Dermis blood vessel endothelial cell (primary cell): ENCODE data around the gene CREB3L1. TPM values are rescaled to one million over a fixed set of nuclear protein-coding genes. Genes with fewer than 3 reads are reported as not detected.
A peak's percentile ranks its signal among the peaks of the same experiment; 100 is the strongest.

Experiments used
- DNase-seq: peaks from one replicate; pipeline ENCODE4 v3.0.0; 2010
- total RNA-seq: library from RNA; depleted of rRNA; stranded (reverse); fragments of >200 nt; gene quantifications from 2 replicates; pipeline ENCODE4 v1.2.3, GENCODE V29; 2014

CREB3L1 gene
- total RNA-seq, 1 donor from 2014 or later = 0.68 TPM

DNA sequence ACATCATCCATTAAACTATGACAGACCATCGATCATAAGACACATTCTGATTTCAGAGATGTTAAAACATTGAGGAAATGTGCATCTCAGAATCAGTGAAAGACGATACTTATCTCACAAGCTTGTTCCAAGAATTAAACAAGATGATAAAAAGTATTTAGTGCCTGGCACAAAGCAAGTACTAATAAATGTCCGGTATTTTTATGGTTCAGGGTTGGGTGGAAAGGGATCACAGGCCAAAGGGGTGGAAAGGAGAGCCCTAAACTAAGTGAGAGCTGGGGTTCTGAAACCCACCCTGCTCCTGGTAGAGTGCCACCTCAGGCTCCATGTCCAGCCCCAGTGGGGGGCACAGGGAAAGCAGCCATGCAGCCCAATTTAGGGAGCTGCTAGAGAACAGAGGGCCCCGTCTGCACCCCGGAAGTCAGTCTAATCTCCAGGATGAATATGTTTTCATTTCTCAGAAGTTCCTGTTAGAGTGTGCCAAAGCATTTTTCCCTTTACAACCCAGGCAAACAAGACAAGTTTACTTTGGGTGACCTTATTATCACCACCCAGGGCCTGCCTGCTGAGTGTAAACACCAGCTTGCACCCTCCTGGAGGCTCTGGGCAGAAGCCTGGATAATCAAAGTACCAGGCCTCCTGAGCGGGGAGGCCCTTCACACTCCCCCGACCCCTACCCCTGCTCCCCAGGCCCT lies 3.8 kb upstream of the CREB3L1 start:
- no peak for DNase-seq

DNA sequence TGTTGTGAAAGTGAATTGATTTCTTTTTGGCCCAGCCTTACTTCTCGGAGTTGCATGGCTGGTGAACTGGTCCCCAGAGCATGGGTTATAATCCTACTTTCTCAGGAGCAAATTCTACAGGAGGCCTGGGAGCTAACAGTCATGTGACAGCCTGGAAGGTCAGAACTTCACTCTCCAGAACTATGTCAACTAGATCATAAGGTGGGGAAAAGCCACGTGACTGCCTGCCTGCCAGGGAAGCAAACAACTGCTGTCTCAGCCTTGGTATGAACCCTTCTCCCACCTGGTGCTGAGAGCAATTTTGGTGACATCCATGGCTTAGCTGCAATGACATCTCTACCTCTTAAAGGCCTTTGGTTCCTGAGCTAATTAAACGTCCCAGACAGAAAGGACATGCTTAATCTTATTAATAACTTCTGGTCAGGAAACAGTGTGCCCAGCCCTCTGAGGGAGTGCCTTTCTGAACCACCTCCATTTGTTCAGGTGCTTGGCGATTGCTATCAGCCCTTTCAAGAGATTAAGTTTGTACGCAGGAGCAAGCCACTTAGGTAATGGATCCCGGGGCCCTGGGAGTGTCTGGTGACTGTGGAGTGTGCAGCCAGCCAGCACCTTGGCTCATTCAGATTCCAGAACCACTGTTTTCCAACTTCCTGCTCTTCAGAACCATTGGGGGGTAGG lies 1.4 kb upstream of the CREB3L1 start:
- DNase-seq = no peak

DNA sequence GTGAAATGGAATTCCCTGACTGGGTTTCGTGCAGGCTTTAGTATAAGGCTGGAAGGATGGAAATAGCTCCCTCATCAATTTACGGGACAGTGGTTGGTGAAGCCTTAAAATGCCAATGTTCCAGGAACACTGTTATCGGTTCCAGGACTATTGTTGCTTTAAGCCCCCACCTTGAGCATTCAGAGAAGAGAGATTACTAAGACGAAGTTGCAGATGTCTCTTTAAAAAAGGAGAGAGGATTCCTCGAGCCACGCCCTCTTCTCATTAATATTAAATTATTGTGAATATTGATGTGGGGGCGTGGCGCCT lies 195 bp upstream of the CREB3L1 start:
- DNase-seq = no peak

DNA sequence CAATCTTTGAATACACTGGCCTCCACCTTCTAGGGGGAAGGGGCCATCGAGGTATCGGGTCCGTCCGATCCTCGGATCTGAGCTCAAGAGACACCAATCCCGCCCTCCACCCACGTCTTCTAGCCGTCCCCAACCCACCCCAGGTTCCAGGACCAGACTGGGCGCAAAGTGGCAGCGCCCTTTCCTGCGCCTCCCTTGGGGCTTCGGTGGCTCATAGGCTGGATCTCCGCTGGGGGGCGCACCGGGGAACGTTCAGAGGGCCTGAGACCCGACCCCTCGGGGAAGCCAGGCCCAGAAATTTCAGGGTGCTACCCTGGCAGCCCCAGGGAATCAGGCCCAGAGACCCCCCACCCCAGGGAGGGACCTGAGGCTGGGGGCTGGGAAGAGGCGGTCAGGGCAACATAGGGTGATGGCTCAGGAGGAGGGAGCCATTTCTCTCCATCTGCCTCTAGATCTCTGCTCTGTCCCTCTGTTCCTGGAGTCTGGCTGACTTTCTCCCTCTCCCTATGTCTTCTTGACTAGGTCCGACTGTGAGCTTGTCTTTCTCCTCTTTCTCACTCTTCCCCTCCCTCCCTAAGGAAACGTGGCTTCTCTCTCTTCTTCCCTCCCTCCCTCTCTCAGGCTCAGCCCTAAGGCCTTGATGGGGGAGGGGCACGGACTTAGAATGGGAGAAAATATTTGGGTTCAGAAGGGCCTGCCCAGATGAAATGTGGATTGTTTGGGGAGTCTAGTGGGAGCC lies 1.1 kb downstream of the CREB3L1 start:
- DNase-seq = no peak

DNA sequence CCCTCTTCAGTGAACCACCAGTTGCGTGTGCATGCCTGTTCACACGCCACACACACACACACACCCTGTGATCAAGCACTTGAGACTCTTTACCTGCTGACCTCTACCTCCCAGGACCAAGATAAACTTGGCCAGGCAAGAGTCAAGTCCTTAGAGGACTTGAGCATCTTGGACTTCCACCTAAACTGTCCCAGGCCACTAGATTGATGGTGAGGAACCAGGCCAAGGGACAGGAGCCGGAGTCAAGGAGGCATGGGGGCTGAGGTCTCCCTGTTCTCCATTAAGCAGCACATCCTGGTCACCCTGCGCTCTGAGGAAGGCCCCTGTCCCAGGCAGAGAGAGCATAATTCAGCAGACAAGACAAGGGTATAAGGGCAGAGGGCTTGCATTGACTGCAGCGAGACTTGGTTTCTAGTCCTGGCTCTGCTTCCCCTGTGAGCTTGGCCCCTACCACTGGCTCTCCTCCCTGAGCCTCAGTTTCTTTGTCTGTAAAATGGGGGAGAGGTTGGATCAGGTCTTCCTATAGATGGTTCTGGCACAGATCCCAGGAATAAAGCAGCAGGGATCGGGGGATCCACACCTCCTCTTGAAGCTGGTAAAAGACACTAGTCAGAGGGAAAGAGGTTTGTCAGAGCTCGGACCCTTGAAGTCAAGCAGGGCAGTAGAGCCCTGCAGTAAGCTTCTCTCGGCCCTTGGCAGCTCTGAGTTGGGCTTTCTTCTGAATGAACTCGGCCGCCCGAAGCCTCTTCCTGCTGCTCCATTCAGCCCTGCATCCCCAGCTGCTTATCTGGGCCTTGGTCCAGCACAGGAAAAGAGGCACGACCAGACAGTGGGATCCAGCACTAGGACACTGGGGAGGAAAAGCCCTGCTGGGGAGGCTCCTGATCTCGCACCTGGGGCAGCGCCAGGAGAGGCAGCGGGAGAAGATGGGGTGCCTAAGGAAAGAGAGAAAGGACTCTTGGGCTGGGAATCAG lies 2.0 kb downstream of the CREB3L1 start:
- DNase-seq = peak; percentile 72

DNA sequence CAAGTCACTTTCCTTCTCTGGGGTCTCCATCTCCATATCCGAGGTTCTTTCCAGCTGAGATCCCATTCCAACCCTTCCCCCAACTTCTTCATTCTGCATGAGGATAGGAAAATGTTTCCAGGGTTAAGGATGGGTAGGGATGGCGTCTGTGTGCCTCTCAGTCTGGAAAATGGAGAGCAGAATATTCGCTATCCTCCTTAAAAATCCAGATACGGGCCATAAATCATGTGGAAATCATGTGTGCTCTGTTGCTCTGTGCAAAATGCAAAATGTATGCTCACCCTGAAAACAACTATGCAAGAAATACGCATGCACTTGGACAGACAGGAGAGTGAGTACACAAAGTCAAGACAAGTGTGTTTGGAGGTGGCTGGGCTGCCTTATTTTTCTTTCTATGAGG lies 3.2 kb downstream of the CREB3L1 start:
- no peak for DNase-seq

DNA sequence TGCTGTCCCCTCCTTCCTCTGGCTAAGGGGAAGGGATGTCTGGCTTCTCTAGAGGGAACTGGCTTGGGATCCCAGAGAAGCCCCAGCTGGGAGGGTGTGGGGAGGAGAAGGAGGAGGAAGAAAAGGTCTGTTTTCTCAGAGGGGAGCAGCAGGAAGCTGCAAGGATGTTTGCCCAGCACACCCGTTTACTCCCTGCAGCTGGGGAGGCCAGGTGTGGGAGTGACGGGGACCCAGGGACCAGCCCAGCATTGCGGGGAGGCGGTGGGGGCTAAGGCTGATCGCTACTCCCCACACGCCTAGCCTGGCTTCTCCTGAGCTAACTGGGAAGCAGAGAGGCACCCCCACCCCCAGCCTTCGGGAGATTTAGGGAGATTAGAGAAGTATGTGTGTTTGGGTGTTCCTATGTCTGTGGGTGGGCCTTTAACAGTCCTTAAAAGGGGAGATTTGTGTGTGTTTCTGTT lies 3.9 kb downstream of the CREB3L1 start:
- no peak for DNase-seq

DNA sequence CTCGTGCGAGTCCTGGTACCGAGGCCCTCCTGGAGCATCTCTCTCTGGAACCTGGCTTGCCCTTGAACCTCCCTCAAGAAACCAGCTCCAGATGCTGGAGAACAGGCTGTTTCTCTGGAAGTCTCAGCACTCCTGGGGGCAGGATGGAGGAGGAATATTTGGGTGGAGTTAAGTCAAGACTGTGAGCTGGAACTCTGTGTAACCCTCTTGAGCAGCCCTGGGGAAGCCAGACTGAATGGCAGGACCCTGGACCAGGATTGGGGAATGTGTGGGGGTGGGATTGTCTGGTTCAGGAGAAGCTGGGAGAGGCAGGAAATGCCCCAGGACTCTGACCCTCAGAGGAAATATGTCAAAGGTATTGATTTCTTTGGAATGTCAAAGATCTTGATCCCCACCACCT lies 7.7 kb downstream of the CREB3L1 start:
- DNase-seq = no peak

DNA sequence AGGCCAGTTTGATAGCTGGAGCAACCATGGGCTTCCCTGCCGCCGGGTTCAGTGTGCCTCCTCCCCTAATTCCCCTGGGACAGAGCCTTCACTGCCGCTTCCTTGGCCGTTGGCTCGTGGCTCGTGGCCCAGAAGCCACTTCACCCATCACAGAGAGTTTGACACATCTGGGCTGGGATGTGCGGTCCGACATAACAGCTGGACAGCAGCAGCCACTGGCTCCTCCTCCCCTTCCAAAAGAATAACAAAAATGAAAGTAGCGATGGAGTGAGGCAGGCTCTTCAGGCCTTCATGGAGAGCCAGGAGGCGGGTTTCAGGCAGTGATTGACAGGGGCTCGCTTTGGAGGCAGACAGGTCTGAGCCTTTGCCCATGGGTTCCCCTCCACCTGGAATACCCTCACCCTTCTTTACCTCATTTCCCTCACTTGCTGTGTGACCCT lies 8.2 kb downstream of the CREB3L1 start:
- no peak for DNase-seq

DNA sequence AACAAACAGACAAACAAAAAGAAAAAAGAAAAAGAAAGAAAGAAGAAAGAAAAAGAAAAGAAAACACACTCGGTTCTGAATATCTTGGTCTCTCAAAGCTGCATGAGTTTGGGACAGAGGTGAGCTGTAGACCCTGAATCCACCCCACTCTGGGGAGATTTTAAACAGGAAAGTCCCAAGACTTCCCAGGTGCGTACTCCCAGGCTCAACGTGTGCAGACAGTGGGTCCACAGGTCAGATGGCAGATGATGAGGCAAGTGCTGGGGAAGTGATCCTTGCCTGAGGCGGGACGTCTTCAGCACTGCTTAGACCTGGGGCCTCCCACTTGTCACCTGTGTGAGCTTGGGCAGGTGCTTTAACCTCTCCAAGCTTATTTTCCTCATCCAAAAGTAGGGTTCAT lies 9.3 kb downstream of the CREB3L1 start:
- DNase-seq = no peak

DNA sequence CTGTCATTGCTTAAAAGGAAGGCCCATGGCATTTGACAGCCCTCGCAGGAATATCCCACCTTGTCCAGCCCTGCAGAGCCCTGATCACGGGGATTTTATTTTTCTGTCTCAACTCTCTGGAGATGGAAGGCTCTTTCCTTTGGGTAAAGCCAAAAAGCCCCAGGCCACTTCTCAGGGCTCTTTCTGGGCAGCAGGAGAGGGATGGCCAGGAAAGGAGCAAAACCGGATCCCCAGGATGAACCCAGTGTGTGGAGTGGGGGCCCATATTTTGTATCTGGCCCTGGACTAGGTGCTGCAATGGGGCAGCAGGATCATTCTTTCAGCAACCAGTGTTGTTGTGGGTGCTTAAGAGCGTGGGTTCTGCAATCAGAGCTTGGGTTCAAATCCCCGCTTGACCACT lies 11.0 kb downstream of the CREB3L1 start:
- DNase-seq = no peak

DNA sequence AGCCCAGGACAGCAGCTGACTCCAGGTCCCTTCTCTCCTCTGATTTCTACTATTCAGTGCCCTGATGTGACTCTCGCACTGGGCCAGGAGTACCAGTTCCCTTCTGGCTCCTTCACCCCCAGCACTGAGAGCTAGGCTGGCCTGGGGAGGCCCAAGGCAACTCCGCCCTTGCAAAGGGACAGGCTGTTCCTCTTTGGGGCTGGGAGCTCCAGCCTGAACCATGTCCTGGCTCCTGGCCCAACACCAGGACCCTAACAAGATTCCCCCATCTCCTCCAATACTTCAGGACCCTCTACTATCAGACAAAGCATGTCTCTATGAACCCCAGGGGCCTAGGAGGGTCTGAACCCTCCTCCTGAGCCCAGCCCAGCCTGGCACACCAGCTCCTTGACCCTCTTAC lies 12.5 kb downstream of the CREB3L1 start:
- no peak for DNase-seq

DNA sequence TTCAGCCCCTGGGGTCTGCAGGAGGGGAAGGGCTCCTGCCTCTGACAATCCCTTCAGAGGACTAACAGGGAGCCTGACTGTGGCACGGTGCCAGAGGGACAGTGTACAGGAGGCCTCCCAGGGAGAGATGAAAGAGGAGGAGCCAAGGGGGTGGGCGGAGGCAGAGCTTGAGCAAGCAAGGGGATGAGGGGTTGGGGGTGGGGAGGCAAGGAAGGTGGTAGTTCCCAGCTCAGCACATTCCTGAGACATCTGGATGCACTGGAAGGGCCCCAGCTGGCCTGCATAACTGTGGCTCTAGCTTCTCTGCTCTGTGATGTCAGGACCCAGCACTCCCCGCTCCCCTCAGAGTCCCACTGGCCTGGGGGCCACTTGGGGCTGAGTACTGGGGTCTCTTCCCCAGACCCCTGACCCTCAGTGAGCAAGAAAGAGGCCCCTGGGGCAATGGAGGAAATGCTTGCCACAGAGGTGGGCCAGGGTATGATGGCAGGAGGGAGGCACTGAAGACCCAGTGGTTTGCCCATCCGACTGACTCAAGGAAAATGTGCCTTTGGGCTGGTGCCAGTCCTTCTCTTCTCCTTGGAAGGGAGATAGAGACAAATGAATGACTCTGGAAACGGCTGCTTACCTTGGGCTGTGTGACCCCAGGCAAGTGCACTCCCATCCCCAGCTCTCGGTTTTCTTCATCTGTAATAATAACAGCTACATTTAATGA lies 13.3 kb downstream of the CREB3L1 start:
- DNase-seq = no peak

DNA sequence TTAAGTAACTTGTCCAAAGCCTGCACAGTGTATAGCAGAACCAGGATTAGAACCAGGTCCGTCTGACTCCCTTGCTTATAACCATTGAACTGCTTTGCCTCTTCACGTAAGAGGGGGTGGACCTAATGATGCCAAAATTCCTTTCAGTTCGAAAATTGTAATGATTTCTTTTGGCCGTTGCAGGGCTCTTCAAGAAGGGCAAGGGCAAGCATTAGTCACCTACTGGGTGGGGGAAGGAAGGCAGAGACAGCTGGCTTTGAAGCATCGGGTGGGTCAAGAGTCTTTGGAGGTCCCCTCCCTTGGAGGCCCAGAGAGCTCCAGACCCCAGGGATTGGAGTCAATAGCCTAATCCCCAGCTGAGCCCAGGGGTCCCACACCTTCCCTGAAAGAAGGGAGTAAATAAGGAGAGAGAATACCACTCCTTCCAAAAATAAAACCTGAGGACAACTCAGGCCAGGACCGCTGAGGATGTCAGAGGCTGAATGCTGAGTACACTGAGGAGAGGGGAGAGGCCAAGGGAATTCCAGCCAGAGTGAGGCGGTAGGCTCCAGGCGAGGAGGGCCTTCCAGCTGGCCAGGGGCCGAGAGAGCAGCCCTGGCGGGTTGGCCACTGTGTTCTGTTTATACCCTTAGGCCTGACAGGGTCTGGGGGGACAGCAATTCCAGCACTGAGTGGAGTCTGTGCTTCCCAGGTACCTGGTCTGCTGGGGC lies 14.1 kb downstream of the CREB3L1 start:
- DNase-seq = no peak

DNA sequence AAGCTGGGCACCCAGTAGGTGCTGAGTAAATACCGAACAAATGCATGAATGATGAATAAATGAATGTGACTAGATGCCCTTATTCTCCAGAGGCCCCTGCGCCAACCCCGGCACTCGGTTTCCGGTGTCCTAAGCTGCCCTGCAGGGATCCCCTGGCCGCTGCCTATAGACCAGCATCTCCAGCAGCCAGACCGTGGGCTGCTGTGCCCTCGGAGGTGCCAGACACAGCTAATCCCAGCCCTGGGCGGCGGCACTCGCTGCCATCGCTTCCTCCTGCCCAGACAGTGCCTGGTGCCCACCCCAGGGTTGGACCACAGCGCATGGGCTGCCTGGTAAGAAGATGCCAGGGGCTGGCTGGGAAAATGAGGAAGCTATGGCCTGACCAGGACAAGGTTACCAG lies 15.6 kb downstream of the CREB3L1 start:
- no peak for DNase-seq

DNA sequence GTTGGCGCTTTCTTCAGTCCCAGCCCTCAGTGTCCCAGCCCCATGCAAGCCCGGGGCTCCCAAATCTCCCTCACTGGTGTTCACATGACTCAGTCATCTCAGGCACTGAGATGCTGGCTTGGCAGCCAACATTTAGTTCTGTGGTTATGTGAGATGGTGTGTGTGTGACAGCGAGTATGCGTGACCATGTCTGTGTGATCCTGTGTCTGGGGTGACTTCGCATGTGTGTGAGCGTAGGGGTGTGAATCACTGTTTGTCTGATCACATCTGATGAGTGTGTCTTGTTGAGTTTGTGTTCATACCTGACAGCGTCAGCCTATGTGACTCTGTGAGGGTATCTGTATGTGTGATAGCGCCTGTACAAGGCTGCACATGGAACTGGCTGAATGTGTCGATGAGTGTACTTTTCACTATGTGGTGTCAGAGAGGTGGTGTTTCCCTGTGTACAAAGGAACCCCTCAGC lies 16.2 kb downstream of the CREB3L1 start:
- DNase-seq = no peak

DNA sequence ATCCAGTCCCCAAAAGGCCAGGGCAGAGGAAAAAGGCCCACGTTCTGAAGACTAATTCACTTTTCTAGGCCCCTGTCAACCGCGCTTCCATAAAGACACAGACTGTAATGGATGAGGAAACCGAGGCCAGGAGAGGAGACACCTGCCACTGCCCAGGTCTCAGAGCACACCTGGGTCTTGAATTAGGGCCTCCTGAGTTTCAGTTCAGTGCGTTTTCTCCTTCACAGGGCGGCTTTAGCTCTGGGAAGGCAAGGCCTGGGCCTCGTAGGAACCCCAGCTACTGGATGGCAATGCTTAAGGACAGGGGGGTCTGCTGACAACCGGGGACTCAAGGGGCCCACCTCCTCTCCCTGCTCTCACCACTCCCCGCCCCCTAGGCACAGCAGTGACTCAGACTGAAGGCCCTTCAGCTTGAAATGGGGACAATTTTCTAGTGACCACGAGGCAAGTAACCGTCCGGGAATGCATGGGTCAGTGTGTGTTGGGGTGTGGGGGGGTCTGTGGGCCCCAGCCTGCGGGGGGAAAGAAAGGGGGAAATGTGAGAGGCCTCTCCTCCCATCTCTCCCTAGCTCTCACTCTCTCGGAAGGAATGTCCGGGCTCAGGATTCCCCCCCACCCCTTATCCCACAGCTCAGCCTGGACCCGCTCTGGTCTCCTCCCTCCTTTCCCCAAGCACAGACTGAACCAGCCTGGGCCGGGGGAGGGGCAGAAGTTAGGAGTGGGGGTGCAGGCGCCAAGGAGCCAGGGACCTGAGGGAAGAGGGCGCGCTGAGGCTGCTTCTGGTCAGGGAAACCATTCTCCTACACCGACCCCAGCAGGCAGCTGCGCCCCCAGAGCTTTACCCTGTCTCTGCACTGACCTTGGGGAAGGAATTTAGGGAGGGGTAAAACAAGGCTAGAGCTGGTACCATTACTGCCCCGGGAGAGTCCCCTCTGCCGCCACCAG lies 17.2 kb downstream of the CREB3L1 start:
- no peak for DNase-seq

DNA sequence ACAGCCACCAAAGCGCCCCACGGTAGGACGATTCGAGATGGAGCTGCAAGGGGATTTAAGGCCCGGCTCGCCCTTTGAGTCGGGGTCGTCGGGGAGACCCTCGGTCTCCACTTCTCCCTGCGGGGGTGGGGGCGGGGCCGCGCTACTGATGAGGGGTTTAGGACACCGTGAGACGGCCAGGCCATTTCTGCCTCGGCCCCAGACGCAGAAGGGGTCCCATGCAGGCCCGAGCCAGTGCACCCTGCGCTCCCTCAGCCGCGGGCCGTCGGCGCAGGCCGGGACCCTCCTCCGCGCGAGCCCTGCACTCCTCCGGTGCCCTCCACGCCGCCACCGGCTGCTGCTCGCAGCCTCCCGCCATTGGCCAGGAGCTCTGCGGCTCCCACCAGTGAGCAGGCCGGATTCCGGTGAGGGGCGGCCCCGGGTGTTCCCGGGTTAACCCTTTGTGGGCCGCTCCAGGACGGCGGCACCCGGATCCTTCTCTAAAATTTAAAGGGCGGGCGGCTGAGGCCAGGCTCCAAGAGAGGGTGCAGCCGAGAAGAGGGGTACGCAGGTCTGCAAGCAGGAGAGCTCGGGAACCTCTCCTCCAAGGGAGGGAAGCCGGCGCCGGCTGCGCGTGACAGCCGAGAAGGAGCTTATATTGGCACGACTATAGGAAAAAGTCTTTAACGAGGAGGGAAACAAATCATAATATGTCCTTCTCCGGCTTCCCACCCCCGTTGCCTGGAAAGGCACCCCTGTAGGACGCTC lies 18.0 kb downstream of the CREB3L1 start:
- peak; percentile 71 for DNase-seq

DNA sequence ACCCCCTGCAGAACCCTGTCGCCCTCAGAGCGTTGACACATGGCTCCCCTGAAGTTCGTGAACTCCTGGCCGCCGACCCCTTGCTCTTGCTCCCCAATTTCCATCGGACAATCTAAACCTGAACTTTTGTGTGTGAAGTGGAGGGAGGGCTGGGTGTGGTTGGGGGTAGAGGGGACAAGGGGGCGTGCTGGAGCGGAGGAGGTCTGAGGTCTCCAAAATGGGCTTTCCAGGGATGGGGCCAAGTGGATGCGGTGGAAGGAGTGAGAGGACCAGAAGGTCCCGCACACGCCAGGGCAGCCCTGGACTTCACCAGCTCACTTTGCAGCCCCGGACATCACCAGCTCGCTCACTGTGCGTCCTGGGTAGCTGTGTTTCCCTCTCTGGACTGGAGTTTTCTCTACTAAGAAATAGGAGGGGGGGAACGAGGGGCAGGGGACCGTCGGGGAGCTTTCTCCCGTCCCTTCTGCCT lies 18.6 kb downstream of the CREB3L1 start:
- no peak for DNase-seq
